Mucosa of rectum (tissue), 2 donors: ENCODE results near the gene TROAP.
"Not testable (repeated sequence)": the region's sequence is repeated elsewhere in the genome, so short reads cannot be mapped to it uniquely, and the experiment has no call there.

Experiments
- H3K27ac ChIP-seq, 2 donors: one replicate each; pipeline ENCODE4 v1.7.0; 2013; ENCODE audit warnings: inconsistent platforms in 2 of 2, low read depth in 2 of 2, low read length in 2 of 2
- H3K27me3 ChIP-seq, 2 donors: one replicate each; pipeline ENCODE4 v1.7.0; 2013; ENCODE audit warnings: low read length in 2 of 2; ENCODE audit not compliant: control insufficient read depth in 2 of 2, insufficient read depth in 2 of 2
- H3K36me3 ChIP-seq, 2 donors: one replicate each; pipeline ENCODE4 v1.7.0; 2013; ENCODE audit warnings: low read length in 2 of 2; ENCODE audit not compliant: control insufficient read depth in 2 of 2, insufficient read depth in 2 of 2
- H3K4me1 ChIP-seq, 2 donors: one replicate each; pipeline ENCODE4 v1.7.0; 2013; ENCODE audit warnings: low read length in 2 of 2, mild to moderate bottlenecking in 1 of 2; ENCODE audit not compliant: control insufficient read depth in 2 of 2, insufficient read depth in 2 of 2
- H3K4me3 ChIP-seq, 2 donors: one replicate each; pipeline ENCODE4 v1.7.0; 2013; ENCODE audit warnings: low read length in 2 of 2
- H3K9ac ChIP-seq, 2 donors: one replicate each; pipeline ENCODE4 v1.7.0; 2013; ENCODE audit warnings: low read length in 2 of 2, low read depth in 1 of 2, mild to moderate bottlenecking in 1 of 2
- H3K9me3 ChIP-seq, 2 donors: one replicate each; pipeline ENCODE4 v1.7.0; 2013; ENCODE audit warnings: low read length in 2 of 2; ENCODE audit not compliant: control insufficient read depth in 2 of 2
- donor health status: healthy.
- donor health status: Normal muscosa, but diverticular disease.

Gene TROAP

DNA sequence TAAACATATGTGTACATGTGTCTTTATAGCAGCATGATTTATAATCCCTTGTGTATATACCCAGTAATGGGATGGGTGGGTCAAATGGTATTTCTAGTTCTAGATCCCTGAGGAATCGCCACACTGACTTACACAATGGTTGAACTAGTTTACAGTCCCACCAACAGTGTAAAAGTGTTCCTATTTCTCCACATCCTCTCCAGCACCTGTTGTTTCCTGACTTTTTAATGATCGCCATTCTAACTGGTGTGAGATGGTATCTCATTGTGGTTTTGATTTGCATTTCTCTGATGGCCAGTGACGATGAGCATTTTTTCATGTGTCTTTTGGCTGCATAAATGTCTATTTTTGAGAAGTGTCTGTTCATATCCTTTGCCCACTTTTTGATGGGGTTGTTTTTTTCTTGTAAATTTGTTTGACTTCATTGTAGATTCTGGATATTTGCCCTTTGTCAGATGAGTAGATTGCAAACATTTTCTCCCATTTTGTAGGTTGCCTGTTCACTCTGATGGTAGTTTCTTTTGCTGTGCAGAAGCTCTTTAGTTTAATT is 12.5 kb upstream of the TROAP start:
- not testable (repeated sequence) for H3K9ac ChIP-seq, H3K4me1 ChIP-seq, H3K27me3 ChIP-seq, H3K27ac ChIP-seq, H3K4me3 ChIP-seq, H3K9me3 ChIP-seq, H3K36me3 ChIP-seq

DNA sequence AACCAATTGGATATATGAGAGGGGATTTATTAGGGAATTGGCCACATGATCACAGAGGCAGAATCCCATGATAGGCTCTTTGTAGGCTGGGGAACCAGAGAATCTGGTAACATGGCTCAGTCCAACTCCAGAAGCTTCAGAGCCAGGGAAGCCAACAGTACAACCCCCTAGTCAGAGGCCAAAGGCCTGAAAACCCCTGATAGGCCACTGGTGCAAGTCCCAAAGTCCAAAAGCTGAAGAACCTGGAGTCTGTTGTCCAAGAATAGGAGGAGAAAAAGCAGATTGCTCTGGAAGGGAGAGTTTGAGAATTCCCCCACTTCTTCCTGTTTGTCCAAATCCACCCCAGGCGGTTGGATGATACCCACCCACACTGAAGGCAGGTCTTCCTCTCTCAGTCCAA is 8.2 kb upstream of the TROAP start:
- no peak overlapping the region for H3K27ac ChIP-seq
- no peaks in the 10 kb centered on the region for H3K9me3 ChIP-seq
- H3K4me1 ChIP-seq = no peaks in the 10 kb centered on the region
- H3K36me3 ChIP-seq = no peaks in the 10 kb centered on the region
- no peak overlapping the region for H3K4me3 ChIP-seq
- H3K27me3 ChIP-seq = no peaks in the 10 kb centered on the region
- no peak overlapping the region for H3K9ac ChIP-seq

DNA sequence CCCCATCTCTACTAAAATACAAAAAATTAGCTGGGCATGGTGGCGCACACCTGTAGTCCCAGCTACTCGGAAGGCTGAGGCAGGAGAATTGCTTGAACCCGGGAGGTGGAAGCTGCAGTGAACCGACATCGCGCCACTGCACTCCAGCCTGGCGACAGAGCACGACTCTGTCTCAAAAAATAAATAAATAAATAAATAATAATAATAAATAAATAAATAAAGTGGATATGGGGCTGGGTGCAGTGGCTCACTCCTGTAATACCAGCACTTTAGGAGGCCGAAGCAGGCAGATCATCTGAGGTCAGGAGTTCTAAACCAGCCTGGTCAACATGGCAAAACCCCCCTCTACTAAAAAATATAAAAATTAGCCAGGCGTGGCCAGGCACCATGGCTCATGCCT is 5.9 kb upstream of the TROAP start:
- not testable (repeated sequence) for H3K36me3 ChIP-seq, H3K9me3 ChIP-seq

DNA sequence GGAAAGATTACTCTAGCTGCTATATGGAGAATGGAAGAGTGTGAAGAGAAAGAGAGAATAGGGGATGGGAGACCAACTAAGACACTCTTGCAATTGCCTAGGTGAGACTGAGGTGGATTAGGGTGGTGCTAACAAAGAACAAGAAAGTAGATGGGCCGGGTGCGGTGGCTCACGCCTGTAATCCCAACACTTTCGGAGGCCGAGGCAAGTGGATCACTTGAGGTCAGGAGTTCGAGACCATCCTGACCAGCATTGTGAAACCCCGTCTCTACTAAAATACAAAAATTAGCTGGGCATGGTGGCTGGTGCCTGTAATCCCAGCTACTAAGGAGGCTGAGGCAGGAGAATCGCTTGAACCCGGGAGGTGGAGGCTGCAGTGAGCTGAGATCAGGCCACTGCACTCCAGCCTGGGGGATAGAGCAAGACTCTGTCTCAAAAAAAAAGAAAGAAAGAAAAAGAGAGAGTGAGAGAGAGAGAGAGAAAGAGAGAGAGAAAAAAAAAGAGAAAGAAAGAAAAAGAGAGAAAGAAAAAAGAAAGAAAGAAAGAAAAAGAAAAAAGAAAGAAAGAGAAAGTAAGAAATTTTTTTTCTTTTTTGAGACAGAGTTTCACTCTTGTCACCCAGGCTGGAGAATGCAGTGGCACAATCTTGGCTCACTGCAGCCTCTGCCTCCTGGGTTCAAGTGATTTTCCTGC is 2.5 kb upstream of the TROAP start:
- H3K9me3 ChIP-seq, H3K4me3 ChIP-seq, H3K36me3 ChIP-seq, H3K27me3 ChIP-seq, H3K27ac ChIP-seq, H3K9ac ChIP-seq: not testable (repeated sequence)
- H3K4me1 ChIP-seq = peaks cover 12 to 13% of the 10 kb centered on the region in 2 donors

More for the DNA sequence above, 5.9 kb upstream of the TROAP start:
- H3K4me1 ChIP-seq, H3K27me3 ChIP-seq, H3K27ac ChIP-seq, H3K4me3 ChIP-seq, H3K9ac ChIP-seq: not testable (repeated sequence)

DNA sequence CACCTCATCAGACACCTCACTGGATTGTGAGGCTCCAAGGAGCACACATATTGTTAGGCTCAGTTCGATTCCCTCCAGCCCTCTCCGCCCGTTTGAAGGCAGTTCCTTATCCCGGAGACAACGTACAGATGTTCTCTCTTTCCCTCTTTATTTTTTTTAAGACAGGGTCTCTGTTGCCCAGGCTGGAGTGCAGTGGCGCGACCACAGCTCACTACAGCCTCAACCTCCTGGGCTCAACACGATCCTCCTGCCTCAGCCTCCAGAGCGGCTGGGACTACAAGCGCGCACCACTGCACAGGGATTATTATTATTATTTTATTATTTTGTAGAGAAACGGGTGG is 718 bp upstream of the TROAP start:
- no peaks in the 10 kb centered on the region for H3K9me3 ChIP-seq
- peak overlapping the region; percentile 38 to 83 for H3K9ac ChIP-seq
- no peaks in the 10 kb centered on the region for H3K27me3 ChIP-seq
- H3K27ac ChIP-seq = peak overlapping the region in 1 of 2 donors; percentile 10
- peaks cover 12 to 13% of the 10 kb centered on the region in 2 donors for H3K4me1 ChIP-seq
- peak overlapping the region; percentile 70 to 79 for H3K4me3 ChIP-seq
- H3K36me3 ChIP-seq = peaks cover 0 to 3% of the 10 kb centered on the region in 2 donors

DNA sequence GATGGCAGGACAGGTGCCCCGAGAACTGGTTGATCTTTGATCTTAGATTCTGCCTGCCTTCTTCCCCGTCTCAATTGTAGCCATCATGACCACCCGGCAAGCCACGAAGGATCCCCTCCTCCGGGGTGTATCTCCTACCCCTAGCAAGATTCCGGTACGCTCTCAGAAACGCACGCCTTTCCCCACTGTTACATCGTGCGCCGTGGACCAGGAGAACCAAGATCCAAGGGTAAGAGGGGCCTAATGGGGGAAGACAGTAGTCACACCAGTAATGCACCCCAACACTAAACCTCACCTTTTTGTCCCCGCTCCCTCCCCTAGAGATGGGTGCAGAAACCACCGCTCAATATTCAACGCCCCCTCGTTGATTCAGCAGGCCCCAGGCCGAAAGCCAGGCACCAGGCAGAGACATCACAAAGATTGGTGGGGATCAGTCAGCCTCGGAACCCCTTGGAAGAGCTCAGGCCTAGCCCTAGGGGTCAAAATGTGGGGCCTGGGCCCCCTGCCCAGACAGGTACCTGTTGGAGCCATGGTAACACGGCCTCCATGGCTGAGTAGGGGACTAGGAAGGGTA is 556 bp downstream of the TROAP start:
- Histone ChIP-seq H3K4me3 (peak overlapping the region; percentile 79 to 87), H3K9ac (peak overlapping the region; percentile 48 to 54), H3K9me3 (no peaks in the 10 kb centered on the region), H3K4me1 (peaks cover 12 to 13% of the 10 kb centered on the region in 2 donors), H3K36me3 (peaks cover 0 to 3% of the 10 kb centered on the region in 2 donors), H3K27ac (no peak overlapping the region), H3K27me3 (no peaks in the 10 kb centered on the region)

DNA sequence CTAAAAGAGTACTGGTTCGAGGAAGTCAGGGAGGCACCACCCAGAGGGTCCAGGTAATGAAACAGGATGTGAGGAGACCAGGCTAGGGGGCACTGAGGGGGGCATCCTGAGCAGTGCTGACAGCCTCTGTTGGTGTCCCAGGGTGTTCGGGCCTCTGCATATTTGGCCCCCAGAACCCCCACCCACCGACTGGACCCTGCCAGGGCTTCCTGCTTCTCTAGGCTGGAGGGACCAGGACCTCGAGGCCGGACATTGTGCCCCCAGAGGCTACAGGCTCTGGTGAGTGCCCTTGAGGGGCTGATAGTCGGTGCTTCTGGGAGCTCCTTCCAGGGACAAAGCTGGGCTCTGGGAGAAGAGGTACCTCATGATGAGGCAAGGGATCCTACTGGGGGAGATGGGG is 2.6 kb downstream of the TROAP start:
- no peaks in the 10 kb centered on the region for H3K27me3 ChIP-seq
- H3K4me1 ChIP-seq = peaks cover 12 to 13% of the 10 kb centered on the region in 2 donors
- H3K9me3 ChIP-seq = no peaks in the 10 kb centered on the region
- H3K27ac ChIP-seq = no peak overlapping the region
- H3K9ac ChIP-seq = no peak overlapping the region
- H3K4me3 ChIP-seq = no peak overlapping the region
- H3K36me3 ChIP-seq = peaks cover 0 to 3% of the 10 kb centered on the region in 2 donors

DNA sequence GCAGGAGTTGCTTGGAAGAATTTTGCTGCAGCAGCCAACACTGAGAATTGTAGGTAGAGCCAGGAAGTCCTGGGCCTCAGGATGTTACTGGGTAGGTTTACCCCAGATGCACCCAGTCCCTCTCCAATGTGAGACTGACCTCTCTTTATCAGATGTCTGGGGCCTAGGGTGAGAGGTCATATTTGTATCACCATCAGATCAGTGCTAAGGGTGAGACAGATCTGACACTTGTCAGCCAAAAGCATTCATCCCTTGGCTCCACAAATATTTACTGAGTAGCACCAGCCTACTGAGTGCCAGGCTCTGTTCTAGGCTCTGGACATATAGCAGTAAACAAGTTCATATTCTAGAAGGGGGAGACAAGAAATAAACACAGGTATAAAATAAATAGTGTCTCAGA is 4.3 kb downstream of the TROAP start:
- no peaks in the 10 kb centered on the region for H3K27me3 ChIP-seq
- peaks cover 16 to 20% of the 10 kb centered on the region in 2 donors for H3K4me1 ChIP-seq
- H3K4me3 ChIP-seq = no peak overlapping the region
- H3K9ac ChIP-seq = no peak overlapping the region
- peaks cover 0 to 3% of the 10 kb centered on the region in 2 donors for H3K36me3 ChIP-seq
- no peaks in the 10 kb centered on the region for H3K9me3 ChIP-seq
- H3K27ac ChIP-seq = no peak overlapping the region

DNA sequence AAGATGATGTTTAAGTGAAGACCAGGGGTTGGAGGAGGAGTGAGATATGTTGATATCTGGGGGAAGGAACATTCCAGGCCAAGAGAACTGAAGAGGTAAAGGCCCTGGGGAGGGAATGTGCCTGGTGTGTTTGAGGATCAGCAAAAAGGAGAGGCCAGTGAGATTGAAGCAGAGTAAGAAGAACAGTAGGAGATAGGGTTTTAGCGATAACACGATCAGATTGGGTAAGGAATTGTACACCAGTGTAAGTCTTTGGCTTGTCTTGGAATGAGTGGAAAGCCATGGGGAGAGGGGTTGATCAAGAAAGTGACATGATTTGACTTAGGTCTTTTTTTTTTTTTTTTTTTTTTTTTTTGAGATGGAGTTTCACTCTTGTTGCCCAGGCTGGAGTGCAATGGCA is 4.8 kb downstream of the TROAP start:
- no peaks in the 10 kb centered on the region for H3K9me3 ChIP-seq
- no peak overlapping the region for H3K4me3 ChIP-seq
- H3K9ac ChIP-seq = no peak overlapping the region
- H3K27ac ChIP-seq = no peak overlapping the region
- H3K27me3 ChIP-seq = no peaks in the 10 kb centered on the region
- peaks cover 16 to 20% of the 10 kb centered on the region in 2 donors for H3K4me1 ChIP-seq
- H3K36me3 ChIP-seq = peaks cover 0 to 3% of the 10 kb centered on the region in 2 donors

DNA sequence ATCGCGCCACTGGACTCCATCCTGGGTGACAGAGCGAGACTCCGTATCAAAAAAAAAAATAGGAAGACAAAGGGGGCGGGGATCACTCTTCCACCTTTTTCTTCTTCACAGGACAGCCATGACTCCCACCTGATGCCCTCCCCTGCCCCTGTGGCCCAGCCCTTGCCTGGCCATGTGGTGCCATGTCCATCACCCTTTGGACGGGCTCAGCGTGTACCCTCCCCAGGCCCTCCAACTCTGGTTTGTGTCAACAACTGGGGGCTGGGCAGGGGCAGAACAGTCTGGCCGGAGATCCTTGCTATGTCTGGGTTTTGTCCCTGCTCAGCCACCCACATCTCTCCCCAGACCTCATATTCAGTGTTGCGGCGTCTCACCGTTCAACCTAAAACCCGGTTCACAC is 5.8 kb downstream of the TROAP start:
- no peak overlapping the region for H3K27ac ChIP-seq
- no peaks in the 10 kb centered on the region for H3K9me3 ChIP-seq
- peaks cover 9 to 13% of the 10 kb centered on the region in 2 donors for H3K4me1 ChIP-seq
- H3K27me3 ChIP-seq = no peaks in the 10 kb centered on the region
- no peak overlapping the region for H3K4me3 ChIP-seq
- no peak overlapping the region for H3K9ac ChIP-seq
- peaks cover 0 to 3% of the 10 kb centered on the region in 2 donors for H3K36me3 ChIP-seq
